ENCODE measurements around the gene ADISSP.

ADISSP gene

DNA sequence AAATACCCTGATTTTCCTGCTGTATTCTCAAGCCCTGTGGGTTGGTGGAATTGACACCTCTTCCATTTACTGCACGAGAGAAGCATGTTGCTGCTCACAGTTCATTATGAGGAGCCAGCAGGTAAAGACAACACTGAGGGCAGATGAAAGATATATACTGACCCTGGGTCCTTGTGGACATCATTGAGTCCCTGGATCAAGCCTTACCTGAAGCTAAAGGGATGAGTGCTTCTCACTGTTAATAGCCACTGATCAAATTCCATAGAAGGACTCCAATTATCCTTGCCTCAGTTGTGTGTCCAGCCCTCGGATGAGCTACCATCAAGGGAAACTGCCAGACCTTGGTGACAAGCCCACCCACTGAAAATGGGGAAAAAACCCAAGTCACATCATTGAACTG, 47.5 kb downstream of the ADISSP start:
- no peak for TF ChIP-seq JUND (IDR thresholded peaks at IDR 0.05; ENCODE audit: low read depth)
- in situ Hi-C loops (cut with HindIII; ENCODE audit: low pct_unique_long_range_greater_than_20kb, low sequenced_read_pairs), result no loop called here
- no peak for DNase-seq (ENCODE audit: low read depth in 1 of 2, low spot score in 1 of 2)

DNA sequence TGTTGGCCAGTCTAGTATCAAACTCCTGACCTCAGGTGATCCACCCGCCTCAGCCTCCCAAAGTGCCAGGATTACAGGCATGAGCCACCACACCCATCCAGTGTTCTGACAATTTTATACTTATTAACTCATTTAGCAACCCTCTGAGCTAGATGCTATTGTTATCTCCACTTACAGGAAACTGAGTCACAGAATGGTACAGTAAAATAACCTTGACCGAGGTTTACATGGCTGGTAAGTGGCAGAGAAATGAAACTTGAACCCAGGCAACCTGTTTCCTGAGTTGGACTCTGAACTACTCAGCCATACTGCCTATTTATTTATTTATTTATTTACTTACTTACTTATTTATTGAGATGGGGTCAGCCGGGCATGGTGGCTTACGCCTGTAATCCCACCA, 48.5 kb downstream of the ADISSP start:
- TF ChIP-seq JUND (IDR thresholded peaks at IDR 0.05; ENCODE audit: low read depth), result no peak
- no peak for DNase-seq (ENCODE audit: low read depth in 1 of 2, low spot score in 1 of 2)
- in situ Hi-C loops (cut with HindIII; ENCODE audit: low pct_unique_long_range_greater_than_20kb, low sequenced_read_pairs), result no loop called here

DNA sequence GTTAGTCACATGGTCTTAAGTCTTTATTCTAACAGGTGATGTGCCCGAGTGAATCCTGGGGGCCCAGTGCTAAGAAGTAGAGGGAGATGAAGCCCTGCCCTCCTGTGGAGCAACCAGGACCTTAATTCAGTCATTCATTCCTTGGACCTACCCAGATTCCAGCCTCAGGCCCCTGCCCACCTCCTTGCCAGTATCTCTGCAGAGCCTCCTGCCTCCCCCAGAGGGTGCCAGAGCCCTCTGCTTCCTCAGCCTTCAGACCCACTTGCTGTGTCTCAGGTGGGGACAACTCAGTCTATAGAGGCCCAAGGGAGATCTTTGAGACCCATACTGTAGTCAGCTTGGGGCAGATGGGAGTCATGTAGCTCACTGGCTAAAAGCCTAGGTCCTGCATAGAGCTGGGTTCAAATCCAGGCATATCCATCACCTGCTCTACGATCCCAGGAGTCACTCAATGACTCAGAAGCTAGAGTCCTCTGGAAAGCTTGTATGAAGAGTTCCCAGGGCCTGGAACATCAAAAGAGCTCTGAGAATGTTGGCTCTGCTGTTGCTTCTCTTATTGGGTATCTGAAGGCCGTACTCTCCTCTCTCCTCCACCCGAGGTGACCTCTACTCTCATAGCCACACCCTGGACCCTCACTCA, 51.2 kb downstream of the ADISSP start:
- no peak for TF ChIP-seq JUND (IDR thresholded peaks at IDR 0.05; ENCODE audit: low read depth)
- in situ Hi-C loops (cut with HindIII; ENCODE audit: low pct_unique_long_range_greater_than_20kb, low sequenced_read_pairs), result no loop called here
- DNase-seq (ENCODE audit: low read depth in 1 of 2, low spot score in 1 of 2), result peak in 1 of 2 experiments; percentile 67

DNA sequence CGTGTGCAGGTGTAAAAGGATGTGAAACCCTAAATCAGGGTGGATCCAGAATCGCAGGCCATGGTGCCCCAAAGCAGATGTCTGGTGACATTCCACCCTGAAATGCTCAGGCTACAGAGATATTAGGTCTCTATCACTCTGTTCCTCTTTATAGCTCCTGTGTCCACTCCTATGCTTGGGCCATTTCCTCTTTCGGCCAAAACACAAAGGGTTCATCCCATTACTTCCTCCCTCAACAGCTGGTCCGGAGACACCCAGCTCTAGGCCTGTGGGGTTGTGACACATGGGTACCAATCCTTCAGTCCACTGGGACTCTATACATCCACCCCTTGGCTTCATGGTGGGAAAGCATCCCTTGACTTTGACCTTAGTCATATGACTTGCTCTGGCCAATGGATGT, 53.5 kb downstream of the ADISSP start:
- TF ChIP-seq JUND (IDR thresholded peaks at IDR 0.05; ENCODE audit: low read depth), result no peak
- DNase-seq (ENCODE audit: low read depth in 1 of 2, low spot score in 1 of 2), result no peak
- in situ Hi-C loops (cut with HindIII; ENCODE audit: low pct_unique_long_range_greater_than_20kb, low sequenced_read_pairs), result no loop called here

DNA sequence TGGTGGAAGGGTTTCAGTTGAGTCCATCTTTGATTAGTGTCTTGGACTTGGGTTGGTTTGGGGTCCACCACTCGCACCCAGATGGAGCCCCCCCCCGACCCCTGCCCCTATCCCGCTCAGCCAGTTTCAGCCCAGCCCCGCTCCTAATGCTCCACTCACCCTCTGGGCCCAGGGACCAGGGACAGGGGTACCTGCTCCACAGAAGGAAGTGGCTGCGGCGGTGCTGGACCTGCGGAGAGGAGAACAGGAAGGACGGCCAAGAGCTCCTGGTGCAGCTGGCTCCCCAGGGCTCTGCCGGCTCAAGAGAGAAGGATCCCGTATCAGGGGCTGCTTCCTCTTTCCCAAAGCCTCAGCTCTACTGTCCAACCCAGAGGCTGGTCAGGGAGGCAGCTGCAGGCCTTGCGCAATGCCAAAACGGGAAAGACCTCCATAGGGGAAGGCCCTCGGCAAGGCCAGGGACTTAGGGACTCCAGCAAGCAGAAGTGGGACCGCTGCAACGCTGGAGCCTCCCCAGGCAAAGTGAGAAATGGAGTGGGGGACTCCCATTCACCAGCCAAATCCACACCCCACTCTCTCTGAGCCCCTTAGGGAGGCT, 55.2 kb downstream of the ADISSP start, which contains the start of gene SIGLEC1:
Gene SIGLEC1, minus strand, starts transcription at position 322 of the 595 bp plus-strand sequence. CDS start 5,472 bp downstream, outside the sequence.
- no peak for TF ChIP-seq JUND (IDR thresholded peaks at IDR 0.05; ENCODE audit: low read depth)
- in situ Hi-C loops (cut with HindIII; ENCODE audit: low pct_unique_long_range_greater_than_20kb, low sequenced_read_pairs), result no loop called here
- DNase-seq (ENCODE audit: low read depth in 1 of 2, low spot score in 1 of 2), result no peak

DNA sequence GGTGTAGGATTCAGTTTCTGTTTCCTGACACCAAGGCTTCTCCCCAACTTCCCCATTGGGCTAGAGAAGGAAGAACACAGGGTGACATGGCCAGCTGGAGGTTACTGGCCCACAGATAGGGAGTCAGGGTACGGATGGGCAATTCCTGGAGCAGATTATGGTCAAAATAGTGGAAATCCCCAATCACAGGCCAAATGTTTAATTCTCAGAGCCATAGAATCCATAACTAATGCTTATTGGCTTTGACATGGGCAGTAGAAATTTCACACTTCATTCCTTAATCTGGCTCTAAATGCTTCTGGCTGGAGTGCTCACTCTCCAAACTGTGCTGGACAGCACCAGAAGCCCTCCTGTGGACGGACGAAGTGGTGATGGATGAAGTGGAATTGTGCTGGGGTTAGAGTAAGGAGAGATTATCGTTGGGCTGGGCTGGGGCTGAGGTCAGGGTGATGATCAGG, 56.0 kb downstream of the ADISSP start:
- in situ Hi-C loops (cut with HindIII; ENCODE audit: low pct_unique_long_range_greater_than_20kb, low sequenced_read_pairs), result no loop called here
- no peak for TF ChIP-seq JUND (IDR thresholded peaks at IDR 0.05; ENCODE audit: low read depth)
- no peak for DNase-seq (ENCODE audit: low read depth in 1 of 2, low spot score in 1 of 2)

DNA sequence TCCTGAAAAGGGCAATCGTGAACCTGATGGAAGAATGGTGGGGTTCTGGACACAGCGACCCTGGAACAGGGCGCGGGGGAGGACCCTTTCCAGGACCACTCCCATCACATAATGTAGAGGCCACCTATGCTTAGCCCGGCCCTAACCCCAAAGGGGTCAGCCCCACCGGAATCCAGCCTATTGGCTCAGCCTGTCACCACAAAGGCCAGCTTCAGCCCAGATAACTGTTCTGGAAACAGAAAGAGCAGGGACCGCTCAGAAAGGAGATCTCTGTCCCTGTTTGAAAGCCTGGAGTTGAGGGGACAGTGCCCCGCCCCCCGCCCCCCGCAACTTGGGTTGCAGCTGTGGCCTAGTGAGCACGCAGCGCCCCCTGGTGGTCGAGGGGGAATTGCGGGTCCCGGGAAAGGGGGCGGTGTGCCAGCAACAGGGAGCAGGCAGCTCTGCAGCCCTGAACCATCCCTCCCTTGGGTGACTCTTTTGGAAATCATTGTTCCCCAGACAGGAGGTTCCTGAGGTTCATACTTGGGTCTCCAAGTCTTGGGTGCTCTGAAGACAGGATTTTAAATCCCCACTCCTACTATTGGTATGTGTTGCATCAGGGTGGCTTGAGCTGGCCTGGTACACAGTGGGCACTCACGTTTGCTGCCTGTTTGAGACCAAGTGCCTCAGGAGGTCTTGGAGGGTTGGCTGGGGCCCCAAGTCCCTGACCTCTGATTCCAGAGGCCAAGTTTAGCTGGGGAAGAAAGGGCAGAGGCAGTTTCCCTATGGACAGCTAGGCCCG, 56.7 kb downstream of the ADISSP start:
- in situ Hi-C loops (cut with HindIII; ENCODE audit: low pct_unique_long_range_greater_than_20kb, low sequenced_read_pairs), result no loop called here
- TF ChIP-seq JUND (IDR thresholded peaks at IDR 0.05; ENCODE audit: low read depth), result no peak
- DNase-seq (ENCODE audit: low read depth in 1 of 2, low spot score in 1 of 2), result peak; percentile 56 to 79

DNA sequence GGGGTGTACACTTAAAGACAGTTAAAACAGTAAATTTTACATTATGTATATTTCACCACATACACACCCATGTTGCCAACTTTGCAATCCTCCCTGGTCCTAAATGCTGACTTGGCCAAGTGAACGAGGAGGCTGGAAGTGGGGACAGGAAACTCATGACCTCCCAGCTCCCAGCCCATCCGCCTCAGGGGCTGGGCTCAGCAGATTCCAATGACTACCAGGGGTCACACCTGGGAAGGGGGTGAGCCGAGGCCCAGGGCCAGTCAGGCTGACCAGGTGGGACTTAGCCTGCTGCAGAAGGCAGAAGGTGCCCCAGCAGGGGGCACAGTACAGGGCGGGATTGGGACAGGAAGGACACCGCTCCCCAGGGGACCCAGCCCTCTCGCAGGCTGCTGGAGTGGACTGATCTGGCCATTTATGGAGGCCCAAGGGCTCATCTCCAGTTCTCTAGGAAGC, 57.5 kb downstream of the ADISSP start:
- in situ Hi-C loops (cut with HindIII; ENCODE audit: low pct_unique_long_range_greater_than_20kb, low sequenced_read_pairs), result no loop called here

DNA sequence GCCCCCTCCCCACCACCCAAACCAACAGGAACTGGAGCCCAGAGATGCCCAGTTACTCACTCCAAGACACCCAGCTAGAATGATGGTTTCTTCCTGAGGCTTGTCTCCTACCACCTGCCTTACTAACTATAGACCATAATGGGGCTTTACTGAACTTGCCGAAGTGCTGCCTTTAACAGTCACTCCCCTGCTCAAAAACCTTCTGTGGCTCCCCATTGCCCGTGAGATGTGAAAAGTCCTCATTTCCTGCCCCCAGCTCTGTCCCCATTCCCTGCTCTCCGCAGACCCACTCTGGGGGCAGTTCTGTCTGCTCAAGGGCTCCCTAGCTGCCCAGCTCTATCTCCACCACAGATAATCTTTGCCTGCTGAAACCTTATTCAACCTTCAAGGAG, 60.0 kb downstream of the ADISSP start:
- in situ Hi-C loops (cut with HindIII; ENCODE audit: low pct_unique_long_range_greater_than_20kb, low sequenced_read_pairs), result no loop called here
- no peak for TF ChIP-seq JUND (IDR thresholded peaks at IDR 0.05; ENCODE audit: low read depth)
- DNase-seq (ENCODE audit: low read depth in 1 of 2, low spot score in 1 of 2), result no peak

More for the DNA sequence above, 57.5 kb downstream of the ADISSP start:
- DNase-seq (ENCODE audit: low read depth in 1 of 2, low spot score in 1 of 2), result no peak
- no peak for TF ChIP-seq JUND (IDR thresholded peaks at IDR 0.05; ENCODE audit: low read depth)

DNA sequence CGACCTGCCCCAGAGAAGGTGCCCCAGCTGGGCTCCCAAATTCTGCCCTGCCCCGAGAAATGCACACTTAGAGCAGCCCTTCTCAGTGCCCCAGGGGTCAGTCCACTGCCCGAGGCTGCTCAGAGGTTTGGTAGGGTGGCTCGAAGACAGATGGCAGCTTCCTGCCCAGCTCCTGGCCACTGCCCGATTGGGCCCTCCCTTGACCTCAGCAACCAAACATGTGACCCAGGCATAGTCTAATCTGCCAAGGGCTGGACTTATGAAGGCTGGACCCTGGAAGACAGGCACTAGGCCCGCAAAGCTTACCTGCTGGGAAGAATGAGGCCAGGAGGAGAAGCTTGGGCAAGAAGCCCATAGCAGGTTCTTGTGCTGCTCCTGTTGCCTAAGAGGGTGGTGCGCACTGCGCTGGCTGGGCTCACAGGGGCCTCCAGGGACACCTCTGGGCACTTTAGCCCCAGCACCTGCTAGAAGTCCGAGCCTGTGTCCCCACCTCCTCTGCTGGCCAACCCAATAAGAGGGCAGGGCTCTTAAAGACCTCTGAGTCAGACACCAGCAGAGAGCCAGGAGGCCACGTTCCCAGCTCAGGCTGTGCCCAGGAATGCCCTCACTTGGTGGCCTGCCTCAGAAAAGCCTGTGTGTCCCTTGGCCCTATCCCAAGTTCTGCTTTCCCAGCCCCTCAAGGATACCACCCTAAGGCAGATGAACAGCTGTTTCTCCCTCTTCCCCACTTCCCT, 60.6 kb downstream of the ADISSP start:
- no peak for DNase-seq (ENCODE audit: low read depth in 1 of 2, low spot score in 1 of 2)
- TF ChIP-seq JUND (IDR thresholded peaks at IDR 0.05; ENCODE audit: low read depth), result no peak

DNA sequence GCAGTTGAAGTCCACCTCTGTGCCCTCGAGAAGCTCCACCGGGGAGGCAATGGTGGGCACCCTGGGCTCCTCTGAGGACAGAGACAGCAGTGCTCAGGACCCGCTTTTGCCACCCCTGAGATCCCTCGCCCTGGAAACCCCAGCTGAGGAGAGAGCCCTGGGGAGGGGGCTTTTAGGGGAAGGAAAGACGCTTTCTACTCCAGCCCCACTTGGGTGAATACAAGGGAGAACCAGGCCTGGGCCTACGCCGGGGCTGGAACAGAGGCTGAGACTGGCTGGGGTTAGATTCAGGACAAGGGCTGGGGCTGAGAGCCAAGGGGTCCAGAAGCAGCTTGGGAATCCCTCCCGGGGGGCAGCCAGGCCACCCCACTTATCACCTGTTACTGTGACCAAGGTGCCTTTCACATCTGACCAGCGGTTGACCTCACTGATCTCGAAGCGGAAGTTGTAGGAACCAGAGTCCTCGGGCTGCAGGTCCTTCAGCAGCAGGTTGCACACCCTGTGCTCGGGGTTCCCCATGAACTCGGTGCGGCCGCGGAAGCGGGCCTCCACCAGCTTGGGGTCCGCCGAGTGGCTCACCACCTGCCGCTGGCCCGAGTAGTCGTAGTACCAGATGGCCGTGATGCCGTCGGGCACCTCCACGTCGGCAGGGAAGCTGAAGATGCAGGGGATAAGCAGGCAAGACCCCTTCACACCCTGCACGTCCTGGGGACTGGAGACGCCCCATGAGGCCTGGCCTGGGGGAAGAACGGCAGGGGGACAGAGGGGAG, 61.4 kb downstream of the ADISSP start:
- TF ChIP-seq JUND (IDR thresholded peaks at IDR 0.05; ENCODE audit: low read depth), result no peak
- in situ Hi-C loops (cut with HindIII; ENCODE audit: low pct_unique_long_range_greater_than_20kb, low sequenced_read_pairs), result no loop called here
- no peak for DNase-seq (ENCODE audit: low read depth in 1 of 2, low spot score in 1 of 2)

More for the DNA sequence above, 60.6 kb downstream of the ADISSP start:
- in situ Hi-C loops (cut with HindIII; ENCODE audit: low pct_unique_long_range_greater_than_20kb, low sequenced_read_pairs), result no loop called here

Data from T47D (cell line).